ENCODE results near the gene KIRREL3.

DNA sequence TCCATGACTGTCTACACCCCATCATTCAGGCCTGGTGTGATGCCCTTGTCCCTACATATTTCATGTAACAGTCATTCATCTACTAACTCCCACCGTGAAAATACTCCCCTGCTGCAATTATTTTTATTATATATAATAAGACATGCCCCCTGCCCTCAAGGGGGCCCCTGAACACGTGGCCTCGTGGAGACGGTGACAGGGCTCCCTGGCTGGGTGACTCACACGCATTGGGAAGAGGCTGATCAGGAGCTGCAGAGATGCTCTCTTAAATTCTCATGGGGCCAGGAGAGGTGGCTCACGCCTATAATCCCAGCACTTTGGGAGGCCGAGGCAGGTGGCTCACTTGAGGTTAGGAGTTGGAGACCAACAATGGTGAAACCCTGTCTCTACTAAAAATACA, 556.5 kb downstream of the KIRREL3 start:
- no peak for TF ChIP-seq POLR2AphosphoS5 (IDR thresholded peaks at IDR 0.05; ENCODE audit: borderline replicate concordance, low read depth, low read length)
- no peak for TF ChIP-seq EZH2 (IDR thresholded peaks at IDR 0.05)

Data from SK-N-MC (cell line).